Inferior parietal cortex (tissue), 1 donor: ENCODE measurements around the gene NFATC3.

ENCODE experiments used
- DNase-seq: peaks from one replicate; pipeline ENCODE4 v3.0.0-alpha.2; 2016; ENCODE audit errors: extremely low spot score

Gene NFATC3

DNA sequence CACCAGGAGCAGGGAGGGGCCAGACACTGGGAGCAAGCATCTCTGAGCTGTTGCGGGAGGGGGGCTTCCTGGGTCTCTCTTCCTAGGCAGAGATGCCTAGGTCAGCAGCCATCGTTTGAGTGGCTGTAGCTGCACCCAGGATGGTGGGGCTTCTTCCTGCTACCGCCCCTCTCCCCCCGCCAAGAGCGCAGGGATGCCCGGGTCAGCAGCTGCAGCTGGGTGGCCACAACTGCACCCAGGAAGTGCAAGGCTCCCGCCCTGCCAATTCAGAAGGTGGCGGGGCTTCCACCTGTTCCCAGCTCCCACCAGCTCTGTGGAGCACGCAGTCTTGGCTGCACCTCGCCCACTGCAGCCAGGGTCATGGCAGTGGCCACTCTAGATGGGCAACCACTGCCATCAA lies 103.0 kb downstream of the NFATC3 start:
- DNase-seq, result no peak

GRCh38 chr16:68190081-68190480 lies 104.9 kb downstream of the NFATC3 start:
- no peak for DNase-seq

- peak; percentile 57 for DNase-seq
Measured at GRCh38 chr16:68190736-68191510, 105.8 kb downstream of the NFATC3 start.

DNA sequence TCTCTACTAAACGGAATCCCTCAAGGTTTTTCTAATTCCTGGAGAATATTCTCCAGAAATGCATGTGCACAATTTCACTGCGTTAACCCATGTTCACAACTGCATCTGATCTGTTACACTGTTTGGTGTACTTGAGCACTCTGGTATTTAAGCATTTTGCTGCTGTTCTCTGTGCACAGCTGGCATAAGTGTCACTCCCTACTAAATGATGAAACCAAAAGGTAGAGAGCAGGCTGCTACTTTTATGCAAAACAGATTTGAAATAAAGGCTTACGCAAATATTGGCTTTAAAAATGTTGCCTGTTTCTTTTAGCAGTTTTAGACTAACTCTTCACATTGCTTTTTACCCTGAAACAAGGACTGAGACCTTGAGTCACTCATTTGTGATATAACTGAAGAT lies 109.1 kb downstream of the NFATC3 start:
- DNase-seq, result no peak

DNA sequence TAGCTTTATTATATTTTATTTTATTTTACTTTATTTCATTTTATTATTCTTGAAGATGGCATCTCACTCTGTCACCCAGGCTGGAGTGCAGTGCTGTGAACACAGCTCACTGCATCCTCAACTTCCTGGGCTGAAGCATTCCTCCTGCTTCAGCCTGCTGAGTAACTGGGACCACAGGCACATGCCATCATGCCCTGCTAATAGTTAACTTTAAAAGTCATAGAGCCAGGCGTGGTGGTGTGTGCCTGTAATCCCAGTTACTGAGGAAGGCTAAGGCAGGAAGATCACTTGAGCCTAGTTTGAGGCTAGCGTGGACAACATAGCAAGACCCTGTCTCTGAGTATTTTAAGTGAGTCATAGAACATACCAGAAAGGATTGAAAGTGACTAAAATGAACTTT lies 112.1 kb downstream of the NFATC3 start:
- no peak for DNase-seq

DNA sequence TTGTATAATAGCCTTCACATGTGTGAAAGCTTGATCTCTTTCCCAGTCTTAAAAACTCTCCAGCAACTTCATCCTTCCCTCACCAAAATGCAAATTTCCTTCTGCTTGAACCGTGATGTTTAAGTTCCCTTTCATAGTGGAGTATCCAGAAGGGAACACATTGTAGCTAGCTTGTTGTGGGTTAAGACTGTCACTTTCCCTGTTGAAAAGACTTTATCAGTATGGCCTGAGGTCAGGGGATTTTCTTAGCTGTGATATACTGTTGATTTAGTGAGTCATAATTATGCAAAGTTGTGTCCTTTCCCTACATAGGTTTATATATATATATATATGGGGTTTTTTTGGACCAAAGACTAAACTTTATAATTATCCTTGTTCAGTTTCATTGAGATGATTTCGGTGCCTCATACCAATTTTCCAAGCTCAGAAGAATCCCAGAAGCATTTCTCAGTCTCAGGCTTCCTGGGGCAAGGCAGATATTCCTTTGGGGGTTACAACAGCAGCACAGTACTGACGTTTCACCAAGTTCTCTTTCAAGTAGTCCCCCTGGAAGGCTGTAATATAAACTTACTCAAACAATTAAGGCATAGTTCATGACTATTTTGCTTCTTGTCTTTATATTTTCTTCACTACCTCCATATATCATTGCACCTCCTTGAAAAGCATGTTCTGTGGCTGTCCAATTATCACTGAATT lies 115.1 kb downstream of the NFATC3 start:
- DNase-seq, result no peak

DNA sequence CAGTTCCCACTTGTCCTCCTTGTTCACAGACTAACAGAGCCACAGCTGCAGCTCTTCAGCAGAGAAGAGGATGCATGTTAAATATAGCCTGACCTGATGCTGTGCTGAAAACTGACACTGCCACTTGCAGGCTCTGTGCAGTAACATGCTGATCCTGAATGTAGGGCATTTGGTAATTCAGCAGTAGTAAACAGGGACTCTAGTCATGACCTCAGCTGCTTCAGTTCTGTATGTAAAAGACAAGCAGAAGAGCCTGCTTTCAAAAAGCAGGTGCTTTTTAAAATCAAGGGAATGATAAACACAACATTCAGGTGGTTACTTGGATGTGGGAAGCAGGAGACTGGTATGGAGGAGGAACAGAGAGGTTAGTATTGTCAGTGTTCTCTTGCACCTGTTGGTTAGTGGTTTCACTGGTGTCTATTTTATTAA lies 116.9 kb downstream of the NFATC3 start:
- DNase-seq, result peak; percentile 23

- no peak for DNase-seq
Measured at GRCh38 chr16:68206245-68206644, 121.1 kb downstream of the NFATC3 start.

DNA sequence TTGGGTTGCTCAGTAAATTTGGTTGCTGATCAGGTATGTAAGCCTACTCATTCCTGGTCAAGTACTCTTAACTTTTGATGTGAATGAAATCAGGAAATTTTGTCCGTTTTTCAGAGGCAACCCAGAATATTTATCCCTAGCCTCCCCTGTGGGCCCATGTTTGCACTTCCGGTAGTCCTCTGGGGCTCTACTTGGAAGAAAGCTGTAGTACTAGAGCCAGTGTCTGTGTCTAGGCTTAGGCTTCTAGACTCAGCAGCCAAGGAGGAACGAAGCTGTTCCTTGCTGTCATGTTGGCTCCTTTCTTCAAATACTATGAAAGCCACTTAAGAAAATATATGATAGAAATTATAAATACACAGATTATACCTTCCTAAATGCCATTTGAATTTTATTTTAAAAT lies 129.6 kb downstream of the NFATC3 start:
- DNase-seq, result no peak

DNA sequence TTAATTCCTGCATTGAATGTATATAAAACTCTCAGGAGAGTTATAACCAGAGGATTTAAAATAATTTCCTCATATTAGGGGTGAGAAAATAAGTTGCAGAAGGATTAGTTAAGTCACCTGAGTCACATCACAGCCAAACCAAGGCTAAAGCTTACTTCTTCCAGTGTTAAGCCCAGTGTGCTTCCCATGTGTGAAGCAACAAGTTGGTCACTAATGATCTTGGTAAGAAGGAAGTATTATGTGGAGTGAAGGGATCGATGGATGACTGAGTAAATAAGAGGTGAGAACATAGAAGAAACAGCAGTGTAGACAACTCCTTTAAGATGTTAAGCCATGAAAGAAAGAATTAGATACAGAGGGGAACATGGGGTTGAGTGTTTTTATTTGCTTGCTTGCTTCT lies 130.1 kb downstream of the NFATC3 start:
- no peak for DNase-seq

GRCh38 chr16:68216240-68216639 lies 131.1 kb downstream of the NFATC3 start:
- DNase-seq, result no peak

DNA sequence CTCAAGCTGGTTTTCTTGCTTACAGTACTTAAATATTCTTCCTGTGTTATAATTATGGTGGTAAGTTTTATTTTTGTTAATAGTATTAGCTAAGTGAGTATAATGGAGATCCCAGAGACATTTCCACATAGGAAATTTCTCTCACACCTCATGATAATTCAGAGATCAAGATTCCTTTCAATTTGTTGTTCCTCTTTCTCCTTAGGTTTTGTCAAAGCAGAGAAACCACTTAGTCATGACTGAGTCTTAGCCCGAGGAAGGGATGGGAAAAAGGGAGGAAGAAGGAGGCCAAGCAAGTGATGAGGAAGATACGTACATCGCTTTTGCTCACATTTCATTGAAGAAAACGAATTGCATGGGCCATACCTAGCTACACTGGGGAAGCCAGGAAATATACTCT lies 132.3 kb downstream of the NFATC3 start:
- no peak for DNase-seq

GRCh38 chr16:68219725-68220351 lies 134.7 kb downstream of the NFATC3 start:
- no peak for DNase-seq

GRCh38 chr16:68223072-68223471 lies 137.9 kb downstream of the NFATC3 start:
- no peak for DNase-seq

GRCh38 chr16:68226116-68226515 lies 140.9 kb downstream of the NFATC3 start:
- no peak for DNase-seq

- DNase-seq, result no peak
Measured at GRCh38 chr16:68227183-68227793, 142.1 kb downstream of the NFATC3 start.

GRCh38 chr16:68227850-68228553 lies 142.8 kb downstream of the NFATC3 start:
- DNase-seq, result no peak

DNA sequence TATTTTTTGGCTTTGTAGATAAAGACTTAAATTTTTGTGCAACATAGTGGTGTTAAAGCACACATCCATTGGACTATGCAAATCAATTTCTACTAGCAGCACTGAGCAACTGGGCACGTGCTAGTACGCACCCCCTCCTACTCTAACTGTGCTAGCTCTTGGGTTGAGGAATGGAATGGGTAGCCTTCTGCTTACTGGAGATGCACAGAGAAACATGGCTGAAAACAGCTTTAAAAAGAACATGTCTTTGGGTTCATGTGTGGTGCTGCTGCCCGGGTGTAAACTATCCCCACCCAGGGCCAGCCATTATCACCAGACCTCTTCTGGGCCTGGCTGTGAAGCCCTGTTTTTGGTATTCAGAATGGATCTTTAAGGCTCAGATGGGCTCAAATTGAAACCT lies 143.5 kb downstream of the NFATC3 start:
- DNase-seq, result no peak

- peak; percentile 91 for DNase-seq
Measured at GRCh38 chr16:68229431-68230175, 144.4 kb downstream of the NFATC3 start.

DNA sequence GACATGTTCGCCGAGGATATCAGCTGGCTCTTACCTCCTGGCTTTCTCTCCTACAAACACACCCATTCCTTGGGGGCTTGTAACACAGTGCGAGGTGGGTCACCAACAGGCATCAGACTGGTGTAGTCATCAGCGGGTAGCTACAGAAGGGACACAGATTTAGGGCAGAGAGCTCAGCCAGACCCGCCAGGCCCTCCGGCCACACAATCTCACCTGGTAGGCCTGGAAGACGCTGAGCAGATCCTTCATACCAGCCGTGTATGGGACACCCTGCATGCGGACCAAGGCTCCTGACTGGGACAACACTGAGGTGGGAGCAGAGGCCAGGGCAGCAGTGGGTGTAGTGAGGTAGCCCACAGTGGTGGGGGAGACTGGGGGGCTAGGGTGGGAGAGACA lies 145.0 kb downstream of the NFATC3 start:
- no peak for DNase-seq

GRCh38 chr16:68230956-68231355 lies 145.8 kb downstream of the NFATC3 start:
- DNase-seq, result no peak
